Smooth muscle cell (in vitro differentiated cells): Measurements from ENCODE around the gene LTO1. TPM values are rescaled to one million over a fixed set of nuclear protein-coding genes. Genes with fewer than 3 reads are reported as not detected.
A peak's percentile ranks its signal among the peaks of the same experiment; 100 is the strongest.

ENCODE experiments used
- DNase-seq: peaks from one replicate; lab custom pipeline; 2025; ENCODE audit not compliant: unreplicated experiment; lab: John Stamatoyannopoulos, UW
- H2AFZ ChIP-seq: fragments of 200-600 bp; sonication (generic); 2 replicates; pipeline ENCODE4 v1.6.0; 2016; ENCODE audit warnings: antibody characterized with exemption, low read depth, mild to moderate bottlenecking
- H3F3A ChIP-seq: fragments of 200-600 bp; sonication (generic); 2 replicates; pipeline ENCODE4 v1.6.0; 2017; ENCODE audit warnings: antibody characterized with exemption, low read depth
- H3K27ac ChIP-seq: fragments of 200-600 bp; sonication (generic); 2 replicates; pipeline ENCODE4 v1.5.1; 2016; ENCODE audit warnings: low read depth, mild to moderate bottlenecking
- H3K27me3 ChIP-seq: fragments of 200-600 bp; sonication (generic); 2 replicates; pipeline ENCODE4 v1.6.1; 2016; ENCODE audit warnings: low read depth, mild to moderate bottlenecking
- H3K36me3 ChIP-seq: fragments of 200-600 bp; sonication (generic); 2 replicates; pipeline ENCODE4 v1.5.1; 2016; ENCODE audit warnings: low read depth
- H3K4me1 ChIP-seq: fragments of 200-600 bp; sonication (generic); 2 replicates; pipeline ENCODE4 v1.5.1; 2016; ENCODE audit warnings: low read depth
- H3K4me2 ChIP-seq: fragments of 200-600 bp; sonication (generic); 2 replicates; pipeline ENCODE4 v1.6.0; 2016; ENCODE audit warnings: mild to moderate bottlenecking
- H3K4me3 ChIP-seq: fragments of 200-600 bp; sonication (generic); 2 replicates; pipeline ENCODE4 v1.5.1; 2016; ENCODE audit warnings: mild to moderate bottlenecking
- H3K79me2 ChIP-seq: fragments of 200-600 bp; sonication (generic); 2 replicates; pipeline ENCODE4 v1.6.0; 2016; ENCODE audit warnings: low read depth, mild to moderate bottlenecking
- H3K9ac ChIP-seq: fragments of 200-600 bp; sonication (generic); 2 replicates; pipeline ENCODE4 v1.6.0; 2016; ENCODE audit warnings: low read depth
- H3K9me3 ChIP-seq: fragments of 200-600 bp; sonication (generic); replicated peaks from 2 replicates; pipeline ENCODE4 v1.5.1; 2016; ENCODE audit warnings: low read depth
- H4K20me1 ChIP-seq: fragments of 200-600 bp; sonication (generic); 2 replicates; pipeline ENCODE4 v1.6.0; 2016; ENCODE audit warnings: low read depth
- CTCF ChIP-seq: fragments of 200-600 bp; sonication (generic); IDR thresholded peaks from 2 replicates; pipeline ENCODE4 v1.5.1; 2017; ENCODE audit warnings: borderline replicate concordance, mild to moderate bottlenecking, antibody characterized with exemption; ENCODE audit not compliant: insufficient read depth, poor library complexity, severe bottlenecking
- WGBS: methylation state at CpG from one replicate; pipeline ENCODE4 v1.1.7; 2016; ENCODE audit warnings: low lambda C conversion rate; 5-methylcytosine and 5-hydroxymethylcytosine counted together
- polyA plus RNA-seq: library from polyadenylated mRNA; unstranded; fragments of >200 nt; fragmentation: Nextera tagmentation; extraction: Ambion mirVana; gene quantifications from 2 replicates; pipeline ENCODE4 v1.2.1, GENCODE V29; 2016
- total RNA-seq: library from RNA; depleted of rRNA; stranded (reverse); fragments of >200 nt; gene quantifications from 2 replicates; pipeline ENCODE4 v1.2.3, GENCODE V29; 2014

Gene LTO1, protein sequence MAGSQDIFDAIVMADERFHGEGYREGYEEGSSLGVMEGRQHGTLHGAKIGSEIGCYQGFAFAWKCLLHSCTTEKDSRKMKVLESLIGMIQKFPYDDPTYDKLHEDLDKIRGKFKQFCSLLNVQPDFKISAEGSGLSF
- total RNA-seq (7.2 and 8.0 TPM in 2 replicates), polyA plus RNA-seq (17.3 and 22.6 TPM in 2 replicates)

DNA sequence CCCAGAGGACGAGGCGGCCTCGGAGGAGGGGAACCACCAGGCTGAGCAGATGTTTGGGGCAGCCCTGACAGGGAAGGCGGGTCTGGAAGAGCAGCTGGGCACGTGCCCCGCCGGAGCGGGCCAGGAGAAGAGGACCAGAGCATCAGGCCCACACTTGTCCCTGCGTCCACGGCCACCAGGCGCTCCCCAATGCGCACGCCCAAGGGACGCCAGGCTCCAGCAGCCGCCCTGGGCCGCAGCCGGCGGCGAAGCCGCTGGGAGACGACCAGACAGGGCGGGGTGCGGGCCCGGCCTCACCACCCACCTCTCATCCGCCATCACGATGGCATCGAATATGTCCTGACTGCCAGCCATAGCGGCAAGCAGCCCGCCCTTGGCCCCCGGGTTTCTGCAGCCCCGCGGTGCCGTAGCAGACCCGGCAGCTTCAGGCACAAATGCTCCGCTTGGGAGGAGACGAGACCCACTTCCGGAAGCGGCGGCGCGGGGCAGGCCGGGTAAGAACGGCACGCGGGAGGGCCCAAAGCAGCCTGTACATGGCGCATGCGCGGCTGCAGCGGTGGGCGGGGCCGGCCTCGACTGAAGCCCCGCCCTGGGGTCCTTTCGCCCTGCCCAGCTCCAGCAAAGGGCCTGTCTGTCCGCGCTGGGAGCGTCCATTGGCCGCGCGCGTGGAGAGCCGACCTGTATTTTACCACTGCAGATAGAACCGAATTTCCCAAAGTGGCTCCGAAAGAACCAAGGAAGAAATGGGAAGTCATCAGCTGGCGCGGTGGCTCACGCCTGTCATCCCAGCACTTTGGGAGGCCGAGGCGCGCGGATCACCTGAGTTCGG is at the start of gene LTO1:
LTO1 (minus strand) TSS at position 468 of the 829 bp plus-strand sequence; CDS start at position 354, 114 bp downstream.
- peak within 1 kb of the TSS; percentile 93 for H3K27ac ChIP-seq
- peak; percentile 91 for DNase-seq
- 6% methylated on average over 71 of the region's 72 CpGs for WGBS
- no peaks in the 10 kb centered on the region for H3K9me3 ChIP-seq
- peaks cover 6% of the 10 kb centered on the region for H3K4me1 ChIP-seq
- H3K9ac ChIP-seq = peak within 1 kb of the TSS; percentile 87
- peak within 1 kb of the TSS; percentile 22 for H2AFZ ChIP-seq
- peaks cover 27% of the 10 kb centered on the region for H4K20me1 ChIP-seq
- H3K27me3 ChIP-seq = no peaks in the 10 kb centered on the region
- H3K79me2 ChIP-seq = peaks cover 15% of the 10 kb centered on the region
- peaks cover 13% of the 10 kb centered on the region for H3F3A ChIP-seq
- no peaks in the 10 kb centered on the region for H3K36me3 ChIP-seq
- H3K4me2 ChIP-seq = peak within 1 kb of the TSS; percentile 90
- peak within 1 kb of the TSS; percentile 60 for H3K4me3 ChIP-seq
- TF ChIP-seq CTCF = no peak

DNA sequence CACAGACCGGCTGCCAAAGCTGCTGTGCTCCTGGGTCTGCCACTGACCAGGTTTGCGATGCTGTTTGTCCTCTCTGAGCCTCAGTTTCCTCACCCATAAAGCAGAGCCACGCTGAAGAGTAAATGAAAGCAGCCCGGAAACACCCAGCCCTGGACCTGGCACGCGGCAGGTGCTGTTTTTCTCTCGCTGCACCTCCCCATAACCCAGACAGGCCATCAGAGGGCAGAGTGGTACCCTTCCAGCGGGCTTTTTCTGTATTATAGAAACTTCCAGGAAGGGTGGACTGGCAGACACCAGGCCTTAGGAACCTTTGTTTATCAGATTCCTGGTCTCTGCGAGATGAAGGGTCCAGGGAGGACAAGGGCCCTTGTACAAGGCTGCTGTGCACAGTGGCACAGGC is 46.6 kb upstream of the LTO1 start:
- TF ChIP-seq CTCF = peak; percentile 13
- Histone ChIP-seq H3F3A (no peaks in the 10 kb centered on the region), H3K9me3 (no peaks in the 10 kb centered on the region), H3K9ac (no peak overlapping the region), H4K20me1 (no peaks in the 10 kb centered on the region), H3K27me3 (peaks cover 15% of the 10 kb centered on the region), H3K27ac (no peak overlapping the region), H3K4me1 (no peaks in the 10 kb centered on the region), H3K4me3 (no peak overlapping the region), H3K79me2 (no peaks in the 10 kb centered on the region), H2AFZ (no peak overlapping the region), H3K36me3 (no peaks in the 10 kb centered on the region), H3K4me2 (no peak overlapping the region)
- 66% methylated on average over 9 of the region's 9 CpGs for WGBS
- no peak for DNase-seq

DNA sequence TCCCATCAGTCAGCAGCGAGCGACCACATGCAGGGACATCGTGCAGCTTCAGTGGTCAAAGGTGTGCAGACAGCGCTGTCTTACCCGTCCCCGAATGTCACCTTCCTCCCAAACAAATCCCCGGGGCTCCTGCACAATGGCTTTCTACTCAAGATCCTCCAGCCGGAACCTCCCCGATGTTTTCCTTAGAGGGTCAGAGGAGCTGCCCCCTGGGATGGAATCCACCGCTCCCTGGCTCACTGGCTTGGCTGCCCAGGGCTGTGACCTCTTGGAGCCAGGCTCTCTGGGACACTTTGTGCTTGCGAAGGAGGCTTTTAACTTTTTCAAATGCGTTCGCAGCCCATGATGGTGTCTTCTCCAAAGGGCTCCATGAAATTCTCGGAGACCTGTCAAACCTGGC is 46.0 kb upstream of the LTO1 start:
- Histone ChIP-seq H3F3A (no peaks in the 10 kb centered on the region), H3K4me3 (no peak overlapping the region), H3K79me2 (no peaks in the 10 kb centered on the region), H3K4me2 (no peak overlapping the region), H3K27ac (no peak overlapping the region), H3K27me3 (peaks cover 15% of the 10 kb centered on the region), H3K36me3 (no peaks in the 10 kb centered on the region), H3K4me1 (no peaks in the 10 kb centered on the region), H2AFZ (no peak overlapping the region), H3K9me3 (no peaks in the 10 kb centered on the region), H3K9ac (no peak overlapping the region), H4K20me1 (no peaks in the 10 kb centered on the region)
- DNase-seq = no peak
- WGBS = 87% methylated on average over 14 of the region's 14 CpGs
- no peak for TF ChIP-seq CTCF
